Limb (tissue), 2 donors: ENCODE results near the gene DKKL1.
"Not testable (repeated sequence)": the region's sequence is repeated elsewhere in the genome, so short reads cannot be mapped to it uniquely, and the experiment has no call there.

Source experiments
- DNase-seq, 2 donors: peaks; one replicate each; pipeline ENCODE4 v3.0.0-alpha.2; 2016; ENCODE audit errors: extremely low spot score in 2 of 2

DKKL1 gene

GRCh38 chr19:49362048-49362928 is 1.4 kb upstream of the DKKL1 start, which contains the start of gene TEAD2:
TSS of gene TEAD2 (minus strand) at chr19:49362416. CDS start at chr19:49360075, 2,341 bp downstream.
- peak; percentile 71 to 91 for DNase-seq

GRCh38 chr19:49362929-49363267 is 779 bp upstream of the DKKL1 start:
- peak; percentile 19 to 76 for DNase-seq

GRCh38 chr19:49364083-49364737 is 533 bp downstream of the DKKL1 start:
- peak in 1 of 2 donors; percentile 40 for DNase-seq

GRCh38 chr19:49366110-49366509 is 2.4 kb downstream of the DKKL1 start:
- no peak for DNase-seq

GRCh38 chr19:49368711-49369358 is 5.2 kb downstream of the DKKL1 start:
- no peak for DNase-seq

DNA sequence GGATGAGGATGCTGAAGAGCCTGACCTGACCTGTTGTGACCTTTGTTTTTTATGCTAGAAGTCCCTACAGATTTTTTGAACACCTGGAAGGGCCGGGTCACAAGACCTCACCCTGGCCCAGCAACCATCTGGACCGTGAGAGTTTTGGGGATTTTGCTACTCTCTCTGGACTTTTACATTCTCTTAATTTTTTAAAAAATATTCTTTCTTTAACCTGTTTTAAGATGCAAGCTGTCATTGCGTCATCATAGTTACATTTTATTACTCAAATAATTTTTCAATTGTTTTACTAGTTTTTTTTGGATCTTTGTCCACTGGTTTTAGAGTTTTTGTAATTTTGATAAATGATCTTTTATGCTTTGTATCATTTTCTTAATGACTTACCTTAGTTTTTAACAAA is 7.5 kb downstream of the DKKL1 start:
- DNase-seq, result no peak

GRCh38 chr19:49373174-49373573 is 9.5 kb downstream of the DKKL1 start:
- DNase-seq, result not testable (repeated sequence)

GRCh38 chr19:49374665-49375434 is 11.2 kb downstream of the DKKL1 start:
- DNase-seq, result no peak

- no peak for DNase-seq
Observed at GRCh38 chr19:49378512-49378911, 14.8 kb downstream of the DKKL1 start.

DNA sequence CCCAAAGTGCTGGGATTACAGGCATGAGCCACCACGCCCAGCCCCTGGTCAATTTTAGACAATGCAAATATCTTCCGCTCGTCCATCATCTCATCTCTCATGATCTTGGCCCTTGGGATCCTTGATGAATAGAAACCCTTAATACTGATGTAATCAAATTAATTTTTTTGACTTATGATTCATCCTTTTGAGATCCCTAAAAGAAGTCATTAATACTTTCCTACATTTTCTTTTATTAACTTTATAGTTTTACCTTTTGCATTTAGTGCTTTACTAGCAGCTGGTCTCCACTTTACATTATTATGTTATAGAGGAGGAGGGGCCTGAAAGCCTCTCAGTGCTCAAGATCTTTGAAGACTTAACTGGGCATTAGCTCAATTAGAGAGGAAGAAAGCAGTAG is 16.7 kb downstream of the DKKL1 start:
- no peak for DNase-seq

- no peak for DNase-seq
Observed at GRCh38 chr19:49382639-49383038, 19.0 kb downstream of the DKKL1 start.

DNA sequence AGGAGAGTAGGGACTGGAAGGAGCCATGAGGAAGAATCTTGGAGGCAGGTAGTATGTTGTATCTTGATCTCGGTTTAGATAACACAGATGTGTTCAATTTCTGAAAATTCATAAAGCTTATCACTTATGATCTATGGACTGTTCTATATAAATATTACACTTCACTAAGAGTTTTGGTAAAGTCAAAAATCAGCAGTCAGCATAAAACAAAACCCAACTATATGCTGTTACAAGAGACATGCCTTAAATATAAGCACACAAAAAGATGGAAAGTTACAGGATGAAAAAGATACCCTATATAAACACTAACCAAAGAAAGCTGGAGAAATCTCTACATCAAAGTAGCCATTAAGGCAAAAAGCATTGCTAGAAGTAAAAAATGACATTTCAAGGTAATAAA is 19.9 kb downstream of the DKKL1 start:
- DNase-seq, result no peak

DNA sequence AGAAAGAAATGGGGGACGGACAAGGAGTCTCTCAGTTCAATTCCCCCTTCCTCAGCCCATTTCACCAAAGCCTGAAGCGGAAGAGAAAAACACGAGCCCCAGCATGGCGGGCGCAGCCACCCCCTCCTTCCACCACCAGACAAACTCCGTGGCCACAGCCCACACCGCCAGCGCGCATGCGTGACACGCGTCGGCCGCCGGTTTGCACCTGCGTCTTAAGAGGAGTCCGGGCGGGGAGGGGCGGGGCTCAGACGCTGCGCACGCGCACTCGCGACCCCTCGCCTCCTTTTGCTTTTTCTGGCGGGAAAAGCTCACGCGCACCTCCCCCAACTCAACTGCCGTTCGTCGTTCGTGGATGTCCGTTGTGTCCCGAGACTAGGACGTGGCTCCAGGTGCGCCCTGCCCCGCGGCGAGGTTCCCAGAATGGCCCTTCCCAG is 24.3 kb downstream of the DKKL1 start, which contains the start of gene KASH5:
TSS of gene KASH5 (plus strand) at position 314 of the 437 bp plus-strand sequence. CDS start 2,635 bp downstream, outside the sequence.
- DNase-seq, result peak in 1 of 2 donors; percentile 67

DNA sequence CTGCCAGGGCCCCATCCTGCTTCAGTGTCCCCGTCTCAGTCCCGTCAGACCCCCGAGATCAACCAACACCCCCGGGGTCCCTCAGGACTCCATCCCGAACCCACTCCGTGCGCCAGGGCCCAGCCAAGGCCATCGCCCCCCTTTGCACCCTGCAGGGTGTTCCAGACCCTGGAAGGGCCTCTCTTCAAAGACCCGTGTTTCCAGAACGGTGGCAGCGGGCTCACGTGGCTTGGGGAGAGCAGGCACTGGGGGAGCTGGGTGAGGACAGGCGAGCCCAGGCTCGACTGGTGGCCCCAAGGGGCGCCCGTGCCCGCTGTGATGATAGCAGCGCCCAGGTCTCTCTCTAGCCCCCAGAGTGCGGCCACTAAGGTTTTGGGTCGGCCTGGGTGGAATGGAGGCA is 25.7 kb downstream of the DKKL1 start:
- DNase-seq, result no peak

DNA sequence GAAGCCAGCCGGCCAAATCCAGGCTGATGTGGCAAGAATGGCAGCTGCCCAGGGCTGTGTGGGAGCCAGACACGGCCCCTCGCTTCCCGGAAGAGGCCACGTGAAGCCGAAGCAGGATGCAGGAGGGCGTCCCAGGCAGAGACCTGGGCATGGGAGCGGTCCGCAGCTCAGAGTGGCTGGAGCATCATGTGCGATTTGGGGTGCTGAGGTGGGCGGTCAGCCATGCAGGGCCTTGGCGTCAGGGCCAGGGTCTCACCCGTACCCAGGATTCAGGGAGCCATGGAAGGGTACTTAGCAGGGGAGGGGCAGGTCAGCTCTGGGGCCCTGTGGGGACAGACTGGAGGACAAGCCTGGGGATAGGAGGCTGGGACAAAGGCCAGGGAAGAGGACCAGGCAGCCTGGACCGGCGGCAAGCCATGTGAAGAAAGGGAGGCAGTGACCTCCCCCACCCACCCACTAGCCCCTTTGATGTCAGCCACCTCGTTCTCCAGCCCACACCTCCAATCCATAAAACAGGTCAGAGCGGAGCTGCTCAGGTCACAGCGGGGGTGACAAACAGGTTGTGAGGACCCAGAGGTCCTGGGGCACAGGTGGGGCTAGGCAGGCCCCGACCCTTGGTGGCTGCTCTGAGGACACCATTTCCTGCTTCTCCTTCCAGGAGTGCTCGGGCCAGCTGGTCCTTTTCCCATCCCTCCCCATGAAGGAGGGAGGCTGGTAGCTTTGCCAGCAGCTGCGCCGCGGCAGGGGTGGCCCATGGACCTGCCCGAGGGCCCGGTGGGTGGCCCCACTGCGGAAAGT is 26.7 kb downstream of the DKKL1 start:
- no peak for DNase-seq

GRCh38 chr19:49390929-49391359 is 27.3 kb downstream of the DKKL1 start:
- no peak for DNase-seq

DNA sequence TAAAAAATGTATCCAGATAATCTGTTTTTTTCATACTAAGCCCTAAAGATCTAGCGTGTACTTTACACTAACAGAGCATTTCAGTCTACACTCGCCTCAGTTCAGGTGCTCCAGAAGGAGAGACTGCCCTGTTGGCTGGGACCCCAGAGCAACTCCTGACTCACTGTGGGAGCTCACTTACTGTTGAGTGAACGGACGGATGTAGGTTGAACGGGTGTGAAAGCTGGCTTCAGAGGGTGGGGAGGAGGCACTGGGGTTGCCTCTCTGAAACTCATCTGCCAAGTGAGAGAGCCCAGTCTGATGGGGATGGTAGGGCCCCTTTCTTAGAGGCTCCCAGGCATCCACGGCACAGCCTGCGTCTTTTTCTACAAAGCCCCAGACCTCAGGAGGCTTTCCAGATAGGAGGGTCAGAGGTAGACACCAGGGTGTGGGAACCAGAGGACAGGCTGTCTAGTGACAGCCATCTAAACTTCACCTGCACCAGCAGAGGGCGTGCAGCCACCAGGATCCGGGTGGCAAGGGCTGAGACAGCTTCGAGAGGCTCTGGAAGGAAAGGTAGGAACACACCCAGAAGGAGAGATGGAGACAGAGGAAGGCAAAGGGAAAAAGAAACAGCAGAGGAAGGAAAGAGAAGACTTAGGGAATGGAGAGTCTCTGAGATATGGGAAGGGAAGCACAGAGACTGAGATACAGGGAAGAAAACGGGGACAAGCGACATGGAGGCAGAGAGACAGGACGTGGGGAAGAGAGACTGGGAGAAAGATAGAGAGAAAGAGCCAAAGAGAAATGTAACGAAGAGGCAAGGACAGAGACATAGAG is 28.1 kb downstream of the DKKL1 start:
- peak; percentile 81 to 83 for DNase-seq

DNA sequence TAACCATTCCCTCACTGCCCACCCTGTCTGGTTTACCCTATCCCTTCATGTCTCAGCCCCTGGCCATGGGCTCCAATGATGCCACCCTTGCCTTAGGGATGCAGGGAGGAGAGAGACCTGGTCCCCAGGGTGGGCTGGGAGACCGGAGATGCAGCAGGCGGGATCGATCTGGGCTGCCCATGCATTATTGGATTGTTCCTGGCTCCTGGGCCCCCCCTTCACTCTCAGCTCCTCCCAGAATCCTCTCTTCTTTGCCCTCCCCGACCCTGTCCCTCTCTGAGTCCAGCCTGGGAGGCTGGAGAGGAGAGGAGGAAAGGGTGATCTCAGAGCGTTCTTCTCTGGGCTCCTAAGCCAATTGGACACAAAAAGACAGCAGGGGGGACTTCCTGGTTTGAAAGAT is 30.2 kb downstream of the DKKL1 start:
- DNase-seq, result no peak

DNA sequence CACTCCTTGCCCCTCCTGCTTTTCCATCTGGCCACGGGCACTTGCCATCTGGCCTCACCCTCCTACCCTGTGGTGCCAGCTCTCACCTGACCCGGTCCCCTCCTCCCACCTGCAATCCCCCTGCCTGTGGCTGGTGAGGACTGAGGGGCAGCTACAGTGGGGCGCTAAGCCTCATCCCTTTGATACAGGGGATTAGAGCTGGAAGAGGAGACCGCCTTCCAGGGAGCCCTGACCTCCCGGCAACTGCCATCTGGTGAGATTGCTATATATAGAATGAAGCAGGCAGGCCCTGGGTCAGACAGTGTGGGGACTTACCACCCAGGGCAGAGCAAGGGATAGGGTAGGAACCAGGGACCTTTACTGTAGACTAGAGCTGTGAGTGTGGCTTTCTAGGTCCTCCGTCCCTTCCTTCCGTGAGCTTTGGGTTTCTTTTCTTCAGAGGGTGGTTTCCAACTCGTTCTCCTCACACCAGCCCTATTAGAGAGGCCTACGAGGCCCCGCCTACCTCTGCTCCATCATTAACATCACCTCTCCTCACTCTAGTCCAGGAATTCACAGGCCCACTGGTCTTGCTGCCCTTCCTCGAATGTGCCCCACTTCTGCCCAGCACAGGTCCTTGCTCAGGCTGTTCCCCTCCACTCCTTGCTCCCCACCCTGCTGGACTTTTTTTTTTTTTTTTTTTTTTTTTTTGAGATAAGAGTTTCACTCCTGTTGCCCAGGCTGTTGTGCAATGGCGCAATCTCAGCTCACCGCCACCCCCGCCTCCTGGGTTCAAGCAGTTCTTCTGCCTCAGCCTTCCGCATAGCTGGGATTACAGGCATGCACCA is 32.1 kb downstream of the DKKL1 start:
- DNase-seq, result no peak
